Right lobe of liver (tissue), 6 donors: Measurements from ENCODE around the gene ARL1. TPM values are rescaled to one million over a fixed set of nuclear protein-coding genes. Genes with fewer than 3 reads are reported as not detected.

Source experiments
- ATAC-seq, 4 donors: fragments of 200-7000 bp; cut with Tn5 transposase; one replicate each; pipeline ENCODE4 v1.9.1; 2020; ENCODE audit warnings: mild to moderate bottlenecking in 4 of 4, moderate library complexity in 4 of 4
- DNase-seq, 3 donors: peaks; one replicate each; pipeline ENCODE4 v3.0.0-alpha.2; 2020
- H3K27ac ChIP-seq, 3 donors: fragments of 200-600 bp; one replicate each; pipeline ENCODE4 v1.8.0; 2022
- H3K27me3 ChIP-seq, 2 donors: fragments of 200-600 bp; one replicate each; pipeline ENCODE4 v1.8.0; 2022
- H3K36me3 ChIP-seq, 4 donors: fragments of 200-600 bp; sonication (generic) in 1 of 4; one replicate each; pipeline versions ENCODE4 v1.5.1 to v1.8.0; 2017 to 2022; ENCODE audit warnings: control low read depth in 1 of 4
- H3K4me1 ChIP-seq, 4 donors: fragments of 200-600 bp; sonication (generic) in 1 of 4; one replicate each; pipeline versions ENCODE4 v1.5.1 to v1.8.0; 2017 to 2022; ENCODE audit warnings: control low read depth in 1 of 4
- H3K4me3 ChIP-seq, 3 donors: fragments of 200-600 bp; one replicate each; pipeline ENCODE4 v1.8.0; 2022
- H3K9me3 ChIP-seq, 4 donors: fragments of 200-600 bp; sonication (generic) in 1 of 4; one replicate each; pipeline versions ENCODE4 v1.5.1 to v1.8.0; 2017 to 2022; ENCODE audit warnings: control low read depth in 1 of 4
- CTCF ChIP-seq, 4 donors: fragments of 200-600 bp in 3 of 4; fragments of 450-650 bp in 1 of 4; IDR thresholded peaks; one replicate each; pipeline versions ENCODE4 v1.5.1 to v1.8.0; 2016 to 2022; ENCODE audit warnings: antibody characterized with exemption in 4 of 4, mild to moderate bottlenecking in 2 of 4
- POLR2A ChIP-seq: fragments of 450-650 bp; IDR thresholded peaks from one replicate; pipeline ENCODE4 v1.6.1; 2017; ENCODE audit warnings: antibody characterized with exemption, mild to moderate bottlenecking
- WGBS: methylation state at CpG from one replicate; pipeline ENCODE4 v1.1.6; 2018; ENCODE audit warnings: low coverage, low lambda C conversion rate; ENCODE audit not compliant: insufficient coverage; ENCODE audit errors: missing lambda C conversion rate; 5-methylcytosine and 5-hydroxymethylcytosine counted together
- intact Hi-C, 2 donors: fragments of 100-400 bp; cut with DNase I; formaldehyde crosslinking; loops; one replicate each; pipeline versions ENCODE4 v1.11.2 to v1.14.1; 2022
- small RNA-seq, 2 experiments: library from RNA; depleted of rRNA; stranded (forward); fragments of <200 nt; gene quantifications; one replicate each; pipeline ENCODE3, GENCODE V24; 2016
- total RNA-seq, 6 experiments: library from RNA; depleted of rRNA in 2 of 6; stranded (reverse); fragments of >200 nt in 2 of 6; fragmentation: NEBNext Ultra II Directional in 3 of 6; extraction: Animal tissue kit (Norgen Biotek cat#: 25700) in 3 of 6; gene quantifications; one replicate each; pipeline versions ENCODE4 v1.1.0 to v1.2.4, GENCODE V29; 2016 to 2023
- donor health status: DM: no; HTN: yes; CAD: no.
- donor health status: DM: no; HTN: no; CAD: no.
- donor health status: DM: no; HTN: no; CAD: no.
- donor health status: DM: no; HTN: yes; CAD: no.
- donor health status: DM: no; HTN: yes; CAD: no.

ARL1 gene
- total RNA-seq, 6 experiments from 2014 or later: 42.5 to 64.4 (median 53.1) TPM

DNA sequence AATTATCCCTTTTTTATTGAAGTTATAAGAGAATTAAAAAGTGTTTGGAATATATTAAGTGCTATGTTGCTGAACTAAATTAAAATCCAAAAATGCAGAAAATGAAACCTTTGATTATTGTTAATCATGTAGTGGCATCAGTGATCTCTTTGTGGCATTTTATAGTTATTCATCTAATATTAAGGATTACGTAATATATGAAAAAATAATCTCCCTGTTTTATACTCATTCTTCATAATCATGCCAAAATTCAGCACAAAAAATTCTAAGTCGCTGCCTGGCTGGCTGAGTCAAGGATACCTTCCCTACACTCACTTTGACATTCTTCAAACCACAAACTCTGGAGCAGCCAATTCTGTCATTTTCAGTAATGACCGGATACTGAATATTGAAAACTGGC is 63.7 kb downstream of the ARL1 start:
- no peak overlapping the region for H3K4me3 ChIP-seq
- 96% methylated on average over 3 of the region's 3 CpGs for WGBS
- intact Hi-C loops: no loop called here
- H3K27me3 ChIP-seq: no peaks in the 10 kb centered on the region
- H3K9me3 ChIP-seq: no peaks in the 10 kb centered on the region
- peaks cover 0 to 42% (median 17%) of the 10 kb centered on the region in 4 donors for H3K36me3 ChIP-seq
- ATAC-seq (no peak), DNase-seq (no peak)
- H3K4me1 ChIP-seq: no peaks in the 10 kb centered on the region
- no peak for TF ChIP-seq CTCF (IDR thresholded peaks at IDR 0.05)
- TF ChIP-seq POLR2A: no peak
- H3K27ac ChIP-seq: no peak overlapping the region

Small RNA genes within 50 kb of the gene (small RNA-seq; reads per million reads assigned to genes)
- gene RF00019 (0 reads per million in 2 experiments), gene RNU6-1068P (0 reads per million in 2 experiments), gene RPS27P23 (0 reads per million in 2 experiments)

Other genes starting within 250 kb of the ARL1 start
- gene SLC5A8, start 197.5 kb downstream of the ARL1 start, total RNA-seq: not detected
- gene UTP20, start 127.7 kb downstream of the ARL1 start, total RNA-seq: 1 to 10 TPM; 4.6 to 8.5 (median 6.5) TPM
- 1 to 10 TPM in 4 of 6 experiments, under 1 TPM in 2; 0.43 to 7.1 (median 1.4) TPM for gene SPIC, start 67.6 kb upstream of the ARL1 start, total RNA-seq
- 1 to 10 TPM in 2 of 6 experiments, under 1 TPM in 3, not detected in 1; 0.07 to 6.3 (median 0.66) TPM for gene MYBPC1, start 187.2 kb upstream of the ARL1 start, total RNA-seq